Epithelial cell of esophagus (primary cell): ENCODE data around the gene PFAS.

Source experiments
- DNase-seq: peaks from one replicate; pipeline ENCODE4 v3.0.0; 2010; ENCODE audit warnings: low read depth
- H3K4me3 ChIP-seq: 2 replicates; pipeline ENCODE4 v1.5.1; 2011; ENCODE audit warnings: mild to moderate bottlenecking, low read length, control low read depth
- TF ChIP-seq, protein P1 (sequence below): IDR thresholded peaks from 2 replicates; pipeline ENCODE4 v1.5.1; 2011; ENCODE audit warnings: low read depth, mild to moderate bottlenecking, low read length, control low read depth, inconsistent platforms; ENCODE audit not compliant: insufficient read depth; ENCODE audit errors: missing control alignments

PFAS gene

DNA sequence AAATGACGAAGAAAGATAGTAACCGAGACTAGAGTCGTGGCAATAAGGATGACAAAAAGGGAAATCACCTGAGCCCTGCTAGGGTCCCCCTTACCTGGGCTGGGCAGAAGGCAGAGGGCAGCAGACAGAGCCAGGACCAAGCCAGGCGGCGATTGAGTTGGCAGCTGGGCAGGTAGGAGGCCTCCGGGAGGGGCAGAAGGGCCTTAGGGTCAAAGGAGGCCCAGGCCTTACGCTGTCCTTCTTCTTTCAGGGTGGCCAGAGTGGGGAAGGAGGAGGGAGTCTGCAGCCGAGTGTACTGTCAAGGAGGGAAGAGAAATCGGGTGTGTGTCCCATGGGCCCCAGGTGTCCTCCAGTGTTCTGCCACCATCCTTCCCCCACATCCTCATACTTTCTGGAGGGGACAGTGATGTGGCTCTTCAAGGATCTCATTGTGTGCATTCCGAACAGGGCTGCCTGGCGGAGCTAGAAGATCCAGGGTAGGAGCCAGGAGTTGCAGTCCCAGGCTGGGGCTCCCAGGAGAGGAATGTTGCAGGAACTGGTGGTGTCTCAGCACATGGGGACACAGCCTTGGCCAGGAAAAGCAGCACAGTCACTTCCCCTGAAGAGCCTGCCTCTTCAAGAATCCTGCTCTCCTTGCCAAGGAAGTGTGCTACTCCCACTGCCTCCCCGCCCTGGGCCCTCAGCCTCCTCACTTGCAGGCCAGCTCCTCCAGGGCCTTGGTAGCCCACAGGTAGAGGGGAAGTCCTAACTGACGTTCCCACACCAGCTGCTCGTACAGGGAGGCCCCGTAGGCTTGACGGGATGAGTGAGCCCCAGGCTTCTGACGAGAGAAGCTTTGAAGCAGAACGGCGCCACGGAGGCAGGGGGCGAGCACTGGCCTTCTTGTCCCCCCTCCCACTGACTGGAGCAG is 14.5 kb upstream of the PFAS start:
- H3K4me3 ChIP-seq: no peak overlapping the region
- TF ChIP-seq, protein P1, sequence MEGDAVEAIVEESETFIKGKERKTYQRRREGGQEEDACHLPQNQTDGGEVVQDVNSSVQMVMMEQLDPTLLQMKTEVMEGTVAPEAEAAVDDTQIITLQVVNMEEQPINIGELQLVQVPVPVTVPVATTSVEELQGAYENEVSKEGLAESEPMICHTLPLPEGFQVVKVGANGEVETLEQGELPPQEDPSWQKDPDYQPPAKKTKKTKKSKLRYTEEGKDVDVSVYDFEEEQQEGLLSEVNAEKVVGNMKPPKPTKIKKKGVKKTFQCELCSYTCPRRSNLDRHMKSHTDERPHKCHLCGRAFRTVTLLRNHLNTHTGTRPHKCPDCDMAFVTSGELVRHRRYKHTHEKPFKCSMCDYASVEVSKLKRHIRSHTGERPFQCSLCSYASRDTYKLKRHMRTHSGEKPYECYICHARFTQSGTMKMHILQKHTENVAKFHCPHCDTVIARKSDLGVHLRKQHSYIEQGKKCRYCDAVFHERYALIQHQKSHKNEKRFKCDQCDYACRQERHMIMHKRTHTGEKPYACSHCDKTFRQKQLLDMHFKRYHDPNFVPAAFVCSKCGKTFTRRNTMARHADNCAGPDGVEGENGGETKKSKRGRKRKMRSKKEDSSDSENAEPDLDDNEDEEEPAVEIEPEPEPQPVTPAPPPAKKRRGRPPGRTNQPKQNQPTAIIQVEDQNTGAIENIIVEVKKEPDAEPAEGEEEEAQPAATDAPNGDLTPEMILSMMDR: no peak
- DNase-seq: no peak

DNA sequence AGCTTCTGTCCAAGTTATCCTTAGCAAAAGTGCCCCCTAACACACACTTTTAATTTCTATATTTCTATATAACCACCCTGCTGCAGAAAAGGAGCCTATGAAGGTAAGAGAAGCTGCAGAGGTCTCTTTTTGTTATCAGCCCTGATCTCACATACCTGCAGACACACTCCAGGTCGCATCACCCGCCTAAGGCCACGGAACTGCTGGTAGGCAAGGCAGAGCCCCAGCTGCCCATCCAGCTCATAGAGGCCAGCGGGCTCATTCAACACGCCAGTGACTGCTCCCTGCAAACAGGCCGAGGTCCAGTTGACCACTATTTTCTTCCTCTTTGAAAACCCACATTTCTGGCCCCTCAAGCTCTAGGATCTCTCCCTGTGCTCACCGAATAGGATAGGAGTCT is 13.4 kb upstream of the PFAS start:
- no peak for DNase-seq
- TF ChIP-seq, protein P1: no peak
- H3K4me3 ChIP-seq: no peak overlapping the region

DNA sequence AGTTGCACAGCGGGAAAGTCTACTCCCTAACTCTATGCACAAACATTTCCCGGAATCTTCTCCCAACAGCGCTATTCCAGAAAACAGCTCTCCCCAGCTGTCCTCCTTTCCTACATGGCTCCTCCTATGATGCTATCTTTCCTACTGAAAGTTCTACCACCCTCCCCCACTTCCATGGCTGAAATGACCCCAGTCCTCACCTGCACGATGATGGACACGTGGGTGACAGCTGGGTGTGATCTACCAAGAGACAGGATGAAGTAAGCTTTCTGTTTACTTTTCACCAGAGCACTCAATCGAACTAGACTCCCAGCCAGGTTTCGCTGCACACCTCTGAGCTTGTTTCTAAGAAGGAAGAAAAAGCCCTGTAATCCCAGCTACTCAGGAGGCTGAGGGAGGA is 11.9 kb upstream of the PFAS start:
- H3K4me3 ChIP-seq: no peak overlapping the region
- TF ChIP-seq, protein P1: no peak
- no peak for DNase-seq

DNA sequence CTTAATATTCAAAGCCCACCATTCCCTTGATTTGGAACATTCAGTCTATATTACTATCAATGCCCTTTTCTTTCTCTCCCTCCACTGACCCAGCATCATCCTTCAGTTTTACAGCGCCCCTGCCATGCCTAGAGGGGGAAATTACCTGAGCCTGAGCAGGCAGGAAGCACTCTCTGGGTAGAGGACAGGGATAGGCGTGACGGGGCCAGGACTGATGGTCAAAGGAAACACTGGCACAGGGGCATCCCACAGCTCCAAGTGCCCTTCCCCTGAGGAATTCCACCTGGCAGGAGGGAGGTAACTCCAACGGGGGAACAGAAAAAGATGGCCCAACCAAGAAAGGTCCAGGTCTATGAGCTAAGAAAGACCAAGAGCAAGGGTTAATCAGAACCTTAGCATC is 11.2 kb upstream of the PFAS start:
- no peak for DNase-seq
- TF ChIP-seq, protein P1: no peak

DNA sequence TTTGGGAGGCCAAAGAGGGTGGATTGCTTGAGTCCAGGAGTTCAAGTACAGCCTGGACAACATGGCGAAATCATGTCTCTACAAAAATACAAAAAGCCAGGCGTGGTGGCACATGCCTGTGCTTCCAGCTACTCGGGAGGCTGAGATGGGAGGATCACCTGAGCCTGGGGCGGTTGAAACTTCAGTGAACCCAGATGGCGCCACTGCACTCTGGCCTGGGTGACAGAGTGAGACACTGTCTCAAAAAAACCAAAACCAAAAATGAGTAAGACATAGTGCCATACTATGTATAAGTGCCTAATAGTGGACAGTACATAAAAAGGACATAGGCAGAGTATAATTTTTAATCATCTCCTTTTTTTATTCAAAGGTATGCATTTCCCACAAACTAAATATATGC is 5.3 kb upstream of the PFAS start:
- TF ChIP-seq, protein P1: no peak
- DNase-seq: no peak
- no peak overlapping the region for H3K4me3 ChIP-seq

More for the DNA sequence above, 11.2 kb upstream of the PFAS start:
- no peak overlapping the region for H3K4me3 ChIP-seq

DNA sequence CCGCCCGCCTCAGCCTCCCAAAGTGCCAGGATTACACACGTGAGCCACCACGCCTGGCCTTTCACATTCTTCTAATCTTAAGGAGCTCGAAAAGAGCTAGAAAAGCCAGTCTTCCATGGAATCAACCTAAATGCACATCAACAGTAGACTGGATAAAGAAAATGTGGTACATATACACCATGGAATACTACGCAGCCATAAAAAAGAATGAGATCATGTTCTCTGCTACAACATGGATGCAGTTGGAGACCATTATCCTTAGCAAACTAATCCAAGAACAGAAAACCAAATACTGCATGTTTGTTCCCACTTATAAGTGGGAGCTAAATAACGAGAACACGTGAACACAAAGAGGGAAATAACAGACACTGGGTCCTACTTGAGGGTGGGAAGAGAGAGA is 4.3 kb upstream of the PFAS start:
- DNase-seq: no peak
- no peak overlapping the region for H3K4me3 ChIP-seq
- TF ChIP-seq, protein P1: no peak
